ENCODE results near the gene ME1.
"Not testable (repeated sequence)": the region's sequence is repeated elsewhere in the genome, so short reads cannot be mapped to it uniquely, and the experiment has no call there.

The ME1 gene

GRCh38 chr6:83265384-83265783, 165.5 kb downstream of the ME1 start:
- H2AFZ ChIP-seq = no peak overlapping the region
- no peak overlapping the region for H3K4me2 ChIP-seq (ENCODE audit: low read length)
- no peaks in the 10 kb centered on the region for H3K9me3 ChIP-seq (ENCODE audit: control insufficient read depth, low read length)
- H3K79me2 ChIP-seq = no peaks in the 10 kb centered on the region
- no peaks in the 10 kb centered on the region for H3K27me3 ChIP-seq (ENCODE audit: control insufficient read depth, insufficient read depth, low read length)
- no peak overlapping the region for H3K4me3 ChIP-seq (ENCODE audit: low read depth, low read length)
- no peaks in the 10 kb centered on the region for H3K36me3 ChIP-seq (ENCODE audit: control insufficient read depth, insufficient read depth, low read length)
- no peak overlapping the region for H3K9ac ChIP-seq
- no peak for TF ChIP-seq CTCF (IDR thresholded peaks at IDR 0.05)
- H3K4me1 ChIP-seq = no peaks in the 10 kb centered on the region
- H3K27ac ChIP-seq = no peak overlapping the region

GRCh38 chr6:83260577-83260976, 170.3 kb downstream of the ME1 start:
- Histone ChIP-seq H3K36me3 (ENCODE audit: control insufficient read depth, insufficient read depth, low read length) (no peaks in the 10 kb centered on the region), H3K27ac (no peak overlapping the region), H3K4me1 (no peaks in the 10 kb centered on the region), H3K4me2 (ENCODE audit: low read length) (no peak overlapping the region), H3K9me3 (ENCODE audit: control insufficient read depth, low read length) (no peaks in the 10 kb centered on the region), H3K4me3 (ENCODE audit: low read depth, low read length) (no peak overlapping the region), H3K9ac (no peak overlapping the region), H2AFZ (no peak overlapping the region), H3K27me3 (ENCODE audit: control insufficient read depth, insufficient read depth, low read length) (no peaks in the 10 kb centered on the region), H3K79me2 (no peaks in the 10 kb centered on the region)
- no peak for TF ChIP-seq CTCF (IDR thresholded peaks at IDR 0.05)

GRCh38 chr6:83258517-83258916, 172.3 kb downstream of the ME1 start:
- TF ChIP-seq CTCF (IDR thresholded peaks at IDR 0.05) = no peak
- Histone ChIP-seq H3K4me1 (no peaks in the 10 kb centered on the region), H3K36me3 (ENCODE audit: control insufficient read depth, insufficient read depth, low read length) (no peaks in the 10 kb centered on the region), H2AFZ (no peak overlapping the region), H3K4me3 (ENCODE audit: low read depth, low read length) (no peak overlapping the region), H3K27me3 (ENCODE audit: control insufficient read depth, insufficient read depth, low read length) (no peaks in the 10 kb centered on the region), H3K9me3 (ENCODE audit: control insufficient read depth, low read length) (no peaks in the 10 kb centered on the region), H3K27ac (no peak overlapping the region), H3K9ac (no peak overlapping the region), H3K79me2 (no peaks in the 10 kb centered on the region), H3K4me2 (ENCODE audit: low read length) (no peak overlapping the region)

GRCh38 chr6:83257791-83258190, 173.1 kb downstream of the ME1 start:
- no peak overlapping the region for H3K9ac ChIP-seq
- no peaks in the 10 kb centered on the region for H3K9me3 ChIP-seq (ENCODE audit: control insufficient read depth, low read length)
- no peaks in the 10 kb centered on the region for H3K27me3 ChIP-seq (ENCODE audit: control insufficient read depth, insufficient read depth, low read length)
- no peaks in the 10 kb centered on the region for H3K4me1 ChIP-seq
- TF ChIP-seq CTCF (IDR thresholded peaks at IDR 0.05) = no peak
- H3K4me3 ChIP-seq (ENCODE audit: low read depth, low read length) = no peak overlapping the region
- H2AFZ ChIP-seq = no peak overlapping the region
- no peak overlapping the region for H3K27ac ChIP-seq
- no peak overlapping the region for H3K4me2 ChIP-seq (ENCODE audit: low read length)
- H3K36me3 ChIP-seq (ENCODE audit: control insufficient read depth, insufficient read depth, low read length) = no peaks in the 10 kb centered on the region
- no peaks in the 10 kb centered on the region for H3K79me2 ChIP-seq

GRCh38 chr6:83256719-83257118, 174.1 kb downstream of the ME1 start:
- H3K36me3 ChIP-seq (ENCODE audit: control insufficient read depth, insufficient read depth, low read length); H3K27me3 ChIP-seq (ENCODE audit: control insufficient read depth, insufficient read depth, low read length); H3K27ac ChIP-seq; H2AFZ ChIP-seq; H3K79me2 ChIP-seq; H3K9me3 ChIP-seq (ENCODE audit: control insufficient read depth, low read length); H3K4me2 ChIP-seq (ENCODE audit: low read length); H3K9ac ChIP-seq; H3K4me3 ChIP-seq (ENCODE audit: low read depth, low read length); H3K4me1 ChIP-seq: not testable (repeated sequence)

Data from parathyroid adenoma (tissue), 2 donors.